Activated naive CD4-positive, alpha-beta T cell treated with Interleukin-2 at 50 U/mL for 16 hours (primary cell): ENCODE results near the gene WTAP.
"Not testable (repeated sequence)": the region's sequence is repeated elsewhere in the genome, so short reads cannot be mapped to it uniquely, and the experiment has no call there.

Experiments used
- DNase-seq: peaks from one replicate; pipeline ENCODE4 v3.0.0-alpha.2; 2020

The WTAP gene

DNA sequence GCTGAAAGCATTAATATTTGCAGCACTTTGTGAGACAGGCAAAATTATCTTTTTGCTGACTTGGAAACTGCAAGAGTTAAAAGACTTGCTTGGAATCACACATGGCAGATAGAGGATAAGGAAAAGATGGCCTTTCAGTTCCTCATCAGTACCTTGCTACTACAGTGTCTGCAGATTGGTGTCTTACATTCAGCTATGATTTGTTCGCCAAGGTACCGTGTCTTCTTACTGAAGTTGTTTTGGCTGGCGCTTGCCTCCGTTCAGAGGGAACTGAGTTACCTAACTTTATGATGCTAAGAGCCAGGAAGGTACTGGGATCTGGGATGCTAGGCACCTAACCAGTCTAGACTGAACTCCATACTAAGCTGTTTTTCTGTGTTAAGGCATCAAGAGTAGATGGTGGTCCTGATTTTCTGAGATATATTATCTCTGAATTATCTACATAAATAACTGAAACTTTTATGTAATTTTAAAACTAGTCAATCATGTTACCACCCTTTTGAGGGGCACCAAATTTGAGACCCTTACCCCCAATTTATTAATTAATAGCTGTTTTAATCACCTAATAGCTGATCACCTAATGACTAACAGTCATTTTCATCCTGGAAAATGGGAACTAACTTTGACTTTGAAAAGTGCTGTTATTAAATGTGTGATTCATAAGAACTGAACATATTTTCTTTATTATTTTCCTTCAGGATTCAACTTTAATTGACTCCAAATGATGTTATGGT lies 2.5 kb downstream of the WTAP start:
- no peak for DNase-seq

DNA sequence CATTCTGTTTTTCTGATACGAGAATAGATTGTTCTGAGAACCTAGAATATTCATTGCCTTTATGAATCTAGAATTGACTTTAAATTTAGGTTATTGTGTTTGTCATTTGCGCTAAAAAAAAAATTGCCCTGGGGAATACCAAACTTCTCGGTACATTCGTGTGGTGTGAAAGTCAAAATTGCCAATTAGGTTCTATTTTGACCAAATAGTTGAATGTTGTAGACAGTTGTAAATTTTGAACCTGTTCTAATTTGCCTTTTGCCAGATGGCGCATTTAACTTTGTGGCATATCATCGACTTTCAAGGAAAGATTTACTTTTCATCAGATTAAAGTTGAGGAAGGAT lies 3.0 kb downstream of the WTAP start:
- no peak for DNase-seq

DNA sequence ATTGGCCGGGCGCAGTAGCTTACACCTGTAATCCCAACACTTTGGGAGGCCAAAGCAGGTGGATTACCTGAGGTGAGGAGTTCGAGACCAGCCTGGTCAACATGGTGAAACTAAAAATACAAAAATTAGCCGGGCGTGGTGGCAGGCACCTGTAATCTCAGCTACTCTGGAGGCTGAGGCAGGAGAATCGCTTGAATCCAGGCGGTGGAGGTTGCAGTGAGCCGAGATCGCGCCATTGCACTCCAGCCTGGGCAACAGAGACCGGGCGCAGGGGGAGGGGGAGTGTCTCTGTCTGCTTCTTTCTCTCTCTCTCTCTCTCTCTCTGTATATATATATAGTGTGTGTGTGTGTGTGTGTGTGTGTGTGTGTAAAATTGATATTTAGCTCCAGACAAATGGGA lies 5.2 kb downstream of the WTAP start:
- DNase-seq = not testable (repeated sequence)

DNA sequence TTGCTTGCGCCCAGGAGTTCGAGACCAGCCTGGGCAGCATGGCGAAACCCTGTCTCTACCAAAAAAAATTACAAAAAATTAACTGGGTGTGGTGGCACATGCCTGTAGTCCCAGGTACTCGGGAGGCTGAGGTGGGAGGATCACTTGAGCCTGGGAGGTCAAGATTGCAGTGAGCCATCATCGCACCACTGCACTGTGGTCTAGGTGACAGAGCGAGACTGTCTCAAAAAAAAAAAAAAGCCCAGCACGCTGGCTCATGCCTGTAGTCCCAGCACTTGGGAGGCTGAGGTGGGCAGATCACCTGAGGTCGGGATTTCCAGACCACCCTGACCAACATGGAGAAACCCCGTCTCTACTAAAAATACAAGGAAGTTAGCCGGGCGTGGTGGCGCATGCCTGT lies 6.1 kb downstream of the WTAP start:
- not testable (repeated sequence) for DNase-seq

DNA sequence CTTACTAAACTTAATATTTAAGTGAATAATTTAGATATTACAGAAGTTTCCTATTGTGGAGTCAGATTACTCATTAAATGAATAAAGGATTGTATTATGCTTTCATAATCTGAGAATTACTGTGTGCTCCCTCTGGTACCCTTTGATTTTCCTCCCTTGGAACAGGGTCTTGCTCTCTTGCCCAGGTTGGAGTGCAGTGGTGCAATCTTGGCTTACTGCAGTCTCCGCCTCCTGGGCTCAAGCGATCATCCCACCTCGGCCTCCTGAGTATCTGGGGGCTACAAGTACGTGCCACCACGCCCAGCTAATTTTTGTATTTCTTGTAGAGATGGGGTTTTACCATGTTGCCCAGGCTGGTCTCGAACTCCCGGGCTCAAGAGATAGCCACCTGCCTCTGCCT lies 9.6 kb downstream of the WTAP start:
- DNase-seq = no peak

DNA sequence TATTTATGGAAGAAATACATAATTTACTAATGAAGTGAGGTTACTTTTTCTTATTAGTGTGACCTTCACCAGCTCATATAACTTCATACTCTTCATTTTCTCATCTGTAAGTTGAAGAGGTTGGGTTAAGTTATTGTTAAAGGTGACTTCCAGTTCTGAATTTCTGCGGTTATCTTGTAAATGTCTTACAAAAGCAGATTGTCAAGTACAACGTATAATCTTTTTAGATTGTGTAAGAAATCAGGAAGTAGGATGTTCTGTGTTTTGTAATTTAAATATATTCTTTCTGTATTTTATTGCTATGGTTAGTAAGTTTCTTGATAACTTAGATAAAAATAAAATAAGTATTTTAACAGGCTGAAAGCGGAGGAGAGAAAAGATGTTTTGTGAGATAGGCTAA lies 12.0 kb downstream of the WTAP start:
- no peak for DNase-seq

DNA sequence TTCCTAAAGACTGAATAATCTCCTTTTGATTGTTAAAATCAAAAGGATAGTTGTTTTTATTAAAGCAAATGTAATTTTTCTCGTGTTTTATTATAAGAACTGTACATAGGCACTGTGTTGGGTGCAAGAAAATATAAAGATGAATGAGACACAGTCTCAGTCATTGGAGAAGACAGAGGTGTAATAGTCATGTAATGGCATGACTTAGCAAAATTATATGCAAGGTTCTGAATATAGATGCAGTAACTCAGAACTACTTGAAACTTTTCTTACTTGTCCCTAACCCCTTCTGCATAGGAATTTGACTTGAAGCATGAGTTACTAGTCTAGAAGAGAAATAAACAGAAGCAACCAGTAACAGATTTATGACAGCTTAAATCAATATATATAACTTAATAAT lies 14.9 kb downstream of the WTAP start:
- DNase-seq = no peak

DNA sequence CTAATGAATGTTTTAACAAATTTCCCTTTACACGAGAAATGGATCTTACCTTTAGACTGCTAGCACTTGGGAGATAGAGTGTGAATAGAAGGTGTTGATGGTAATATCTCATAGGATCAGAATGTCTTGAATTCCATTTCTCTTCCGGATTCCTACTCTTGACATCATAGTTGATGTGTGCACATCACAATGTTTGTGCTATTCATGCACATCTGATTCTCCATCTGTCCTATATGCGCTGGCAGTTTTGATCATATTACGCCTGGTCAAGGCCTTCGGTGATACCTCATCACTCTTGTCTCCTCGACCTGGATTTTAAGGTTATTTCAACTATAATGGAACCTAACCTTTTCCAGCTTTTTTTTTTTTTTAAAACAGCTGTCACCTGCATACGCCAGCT lies 17.8 kb downstream of the WTAP start:
- DNase-seq = no peak

DNA sequence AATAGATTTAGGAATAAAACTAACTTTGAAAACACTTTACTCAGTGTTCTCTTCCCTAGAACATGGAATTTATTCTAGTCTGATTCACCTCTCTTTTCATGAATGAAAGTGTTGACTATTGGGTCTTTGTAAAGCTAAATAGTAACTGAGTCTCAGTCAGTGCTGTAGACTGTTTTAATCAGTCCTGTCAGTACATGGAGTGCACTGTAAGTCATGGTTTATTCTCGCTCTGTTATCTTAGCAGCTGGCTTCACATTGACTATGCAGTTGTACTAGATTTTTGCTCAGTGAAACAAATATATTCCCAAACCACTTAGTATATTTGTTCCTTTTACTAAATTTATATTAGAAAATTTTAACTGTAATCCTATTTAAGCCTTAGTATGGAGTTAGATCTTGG lies 19.5 kb downstream of the WTAP start:
- no peak for DNase-seq

DNA sequence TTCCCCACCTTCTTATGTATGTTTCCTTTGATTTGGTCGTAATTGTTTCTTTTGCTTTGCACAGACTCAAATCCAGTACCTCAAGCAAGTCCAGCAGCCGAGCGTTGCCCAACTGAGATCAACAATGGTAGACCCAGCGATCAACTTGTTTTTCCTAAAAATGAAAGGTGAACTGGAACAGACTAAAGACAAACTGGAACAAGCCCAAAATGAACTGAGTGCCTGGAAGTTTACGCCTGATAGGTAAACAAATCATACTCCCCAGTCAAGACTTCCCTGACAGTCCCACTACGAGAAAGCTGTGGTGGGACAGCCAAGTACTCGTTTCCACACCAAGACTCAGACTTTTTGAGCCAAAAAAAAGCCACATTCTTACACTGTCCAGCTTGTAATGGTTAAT lies 20.8 kb downstream of the WTAP start:
- DNase-seq = not testable (repeated sequence)

DNA sequence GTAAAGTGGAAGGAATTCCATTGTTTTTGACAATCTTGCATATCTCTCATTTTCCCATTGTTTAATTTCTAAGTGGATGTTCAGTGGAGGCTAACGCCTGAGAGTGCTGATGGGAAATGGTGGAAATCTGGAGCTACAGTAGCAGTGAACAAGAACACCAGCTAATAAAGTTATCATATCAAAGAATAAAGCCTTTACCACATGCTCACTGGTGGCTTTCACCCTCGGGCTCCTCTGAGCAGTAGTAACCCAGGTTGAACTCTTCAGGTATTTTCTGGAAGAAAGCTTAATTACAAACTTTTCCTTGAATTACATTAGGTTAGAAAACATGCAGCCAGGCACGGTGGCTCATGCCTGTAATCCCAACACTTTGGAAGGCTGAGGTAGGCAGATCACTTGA lies 24.1 kb downstream of the WTAP start:
- DNase-seq = no peak

DNA sequence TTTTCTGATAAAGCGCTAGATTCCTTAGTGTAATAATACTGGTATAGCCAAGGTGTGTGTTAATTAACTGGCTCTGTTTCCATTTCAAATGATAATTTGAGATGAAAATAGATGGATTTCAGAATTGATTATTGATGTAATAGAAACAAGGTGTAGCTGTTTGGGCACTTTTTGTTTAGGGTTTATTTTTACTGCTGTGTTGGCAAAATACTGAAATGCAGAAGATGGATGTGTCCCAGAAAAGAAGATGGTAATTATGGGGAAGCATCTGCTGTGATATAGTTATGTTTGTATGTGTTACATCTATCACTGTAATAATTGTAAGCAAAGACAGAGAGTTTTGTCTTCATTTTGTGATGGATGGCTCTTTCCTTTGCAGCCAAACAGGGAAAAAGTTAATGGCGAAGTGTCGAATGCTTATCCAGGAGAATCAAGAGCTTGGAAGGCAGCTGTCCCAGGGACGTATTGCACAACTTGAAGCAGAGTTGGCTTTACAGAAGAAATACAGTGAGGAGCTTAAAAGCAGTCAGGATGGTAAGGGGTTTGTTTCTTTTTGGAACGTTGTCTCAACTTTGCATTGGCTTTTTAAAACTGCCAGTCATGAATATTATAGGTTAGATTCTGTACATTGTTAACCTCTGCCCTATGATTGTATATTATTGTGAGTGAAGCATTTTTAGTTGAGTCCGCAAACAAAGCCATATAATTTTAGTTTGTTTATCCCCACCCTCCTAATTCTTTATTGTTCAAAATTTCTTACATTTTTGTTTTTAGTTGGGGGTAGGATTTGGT lies 26.0 kb downstream of the WTAP start:
- DNase-seq = no peak

DNA sequence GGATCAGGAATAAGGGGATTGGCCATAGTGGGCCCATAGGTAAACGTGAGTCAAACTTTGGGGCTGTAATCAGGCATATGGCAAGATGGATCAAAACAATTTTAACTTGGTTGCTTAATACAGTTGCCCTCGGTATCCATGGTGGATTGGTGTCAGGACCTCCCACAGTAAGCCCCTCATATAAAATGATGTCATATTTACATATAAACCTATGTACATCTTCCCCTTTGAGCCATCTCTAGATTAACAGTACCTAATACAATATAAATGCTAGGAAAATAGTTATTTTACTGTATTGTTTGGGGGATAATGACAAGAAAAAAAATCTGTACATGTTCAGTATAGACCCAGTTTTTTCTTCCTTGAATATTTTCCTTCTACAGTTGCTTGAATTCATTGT lies 27.1 kb downstream of the WTAP start:
- DNase-seq = no peak

DNA sequence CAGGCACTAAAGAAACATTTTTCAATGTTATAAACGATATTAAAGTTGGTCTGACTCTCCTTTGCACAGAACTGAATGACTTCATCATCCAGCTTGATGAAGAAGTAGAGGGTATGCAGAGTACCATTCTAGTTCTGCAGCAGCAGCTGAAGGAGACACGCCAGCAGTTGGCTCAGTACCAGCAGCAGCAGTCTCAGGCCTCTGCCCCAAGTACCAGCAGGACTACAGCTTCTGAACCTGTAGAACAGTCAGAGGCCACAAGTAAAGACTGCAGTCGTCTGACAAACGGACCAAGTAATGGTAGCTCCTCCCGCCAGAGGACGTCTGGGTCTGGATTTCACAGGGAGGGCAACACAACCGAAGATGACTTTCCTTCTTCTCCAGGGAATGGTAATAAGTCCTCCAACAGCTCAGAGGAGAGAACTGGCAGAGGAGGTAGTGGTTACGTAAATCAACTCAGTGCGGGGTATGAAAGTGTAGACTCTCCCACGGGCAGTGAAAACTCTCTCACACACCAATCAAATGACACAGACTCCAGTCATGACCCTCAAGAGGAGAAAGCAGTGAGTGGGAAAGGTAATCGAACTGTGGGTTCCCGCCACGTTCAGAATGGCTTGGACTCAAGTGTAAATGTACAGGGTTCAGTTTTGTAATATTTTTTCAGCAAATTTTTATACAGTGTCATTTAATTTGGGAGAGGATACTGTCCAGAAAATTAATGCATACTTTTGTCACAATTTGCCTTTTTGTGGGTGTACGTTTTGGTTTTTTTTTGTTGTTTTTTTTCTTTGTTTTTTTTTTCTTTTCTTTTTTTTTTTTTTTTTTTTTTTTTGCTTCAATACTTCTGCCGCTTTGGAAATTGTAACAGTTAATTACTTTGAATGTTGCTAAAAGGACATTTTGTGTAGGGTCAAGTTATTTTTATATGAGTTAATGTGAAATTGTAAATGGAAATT lies 27.9 kb downstream of the WTAP start:
- DNase-seq = no peak

DNA sequence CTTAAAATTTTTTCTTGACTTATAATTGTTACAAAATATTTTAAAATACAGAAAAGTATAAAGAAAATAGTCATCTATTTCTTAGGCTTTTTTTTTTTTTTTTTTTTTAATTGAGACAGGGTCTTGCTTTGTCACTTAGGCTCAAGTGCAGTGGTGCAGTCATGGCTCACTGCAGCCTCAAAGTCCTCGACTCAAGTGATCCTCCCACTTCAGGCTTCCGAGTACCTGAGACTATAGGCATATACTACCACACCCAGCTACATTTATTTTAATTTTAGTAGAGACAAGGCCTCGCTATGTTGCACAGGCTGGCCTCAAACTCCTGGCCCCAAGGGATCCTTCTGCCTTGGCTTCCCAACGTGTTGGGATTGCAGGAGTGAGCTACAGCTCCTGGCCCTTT lies 29.2 kb downstream of the WTAP start:
- DNase-seq = no peak

DNA sequence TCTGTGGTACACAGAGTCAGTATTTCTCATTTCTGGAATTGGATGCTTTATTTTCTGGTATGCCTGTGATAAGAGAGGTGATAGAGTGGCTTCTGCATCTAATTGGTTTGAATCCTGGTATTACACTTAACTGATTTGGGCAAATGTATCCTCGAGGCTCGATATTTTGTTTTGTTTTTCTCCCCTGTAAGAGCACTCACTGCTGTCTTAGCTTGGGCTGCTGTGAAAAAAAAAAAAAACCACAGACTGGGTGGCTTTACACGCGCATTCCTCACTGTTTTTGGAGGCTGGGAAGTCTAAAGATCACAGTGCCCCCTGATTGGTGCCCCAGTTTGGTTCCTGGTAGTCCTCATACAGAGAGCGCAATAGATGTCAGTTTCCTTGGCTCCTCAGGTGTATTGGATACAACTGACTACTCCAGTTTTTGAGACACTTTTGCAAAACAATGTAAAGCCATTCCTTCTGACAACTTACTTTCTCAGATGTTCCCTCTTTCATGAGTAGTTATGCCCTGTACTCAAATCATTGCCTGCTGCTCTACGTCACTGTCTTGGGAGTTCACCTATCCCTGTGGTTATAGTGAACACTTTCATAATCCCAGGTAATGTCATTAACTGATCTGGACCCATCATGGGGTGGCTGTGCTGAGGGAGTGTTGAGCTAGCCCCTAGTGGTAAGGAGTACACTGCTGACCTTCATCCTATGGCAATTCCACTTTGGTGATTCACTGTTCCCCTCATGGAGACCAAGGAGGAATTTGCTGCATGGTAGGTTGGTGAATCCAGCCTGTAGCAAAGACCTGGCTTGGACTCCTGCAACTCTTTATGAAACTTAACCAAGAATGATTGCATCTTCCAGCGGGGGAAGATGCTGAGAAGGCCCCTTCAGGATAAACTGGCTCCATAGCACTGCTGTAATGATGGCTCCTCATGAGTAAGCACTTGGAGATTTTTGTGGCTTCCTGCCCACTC lies 31.0 kb downstream of the WTAP start:
- no peak for DNase-seq

DNA sequence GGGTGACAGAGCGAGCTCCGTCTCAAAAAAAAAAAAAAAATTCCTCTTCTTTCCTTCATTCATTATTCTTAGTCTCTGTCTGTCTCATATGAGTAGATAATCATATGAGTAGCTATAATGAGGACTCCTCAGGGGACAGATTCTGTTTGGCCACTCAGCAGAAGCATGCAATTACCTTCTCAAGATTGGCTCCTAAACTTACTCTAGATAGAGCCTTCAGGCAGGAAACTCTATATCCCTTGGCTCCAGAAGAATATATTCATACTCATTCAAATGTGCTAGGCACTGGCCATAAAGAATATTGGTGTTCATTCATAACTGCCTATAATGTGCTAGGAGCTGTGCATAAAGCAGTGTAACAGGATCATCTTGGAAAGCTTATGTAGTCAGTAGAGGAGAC lies 32.3 kb downstream of the WTAP start:
- DNase-seq = no peak

DNA sequence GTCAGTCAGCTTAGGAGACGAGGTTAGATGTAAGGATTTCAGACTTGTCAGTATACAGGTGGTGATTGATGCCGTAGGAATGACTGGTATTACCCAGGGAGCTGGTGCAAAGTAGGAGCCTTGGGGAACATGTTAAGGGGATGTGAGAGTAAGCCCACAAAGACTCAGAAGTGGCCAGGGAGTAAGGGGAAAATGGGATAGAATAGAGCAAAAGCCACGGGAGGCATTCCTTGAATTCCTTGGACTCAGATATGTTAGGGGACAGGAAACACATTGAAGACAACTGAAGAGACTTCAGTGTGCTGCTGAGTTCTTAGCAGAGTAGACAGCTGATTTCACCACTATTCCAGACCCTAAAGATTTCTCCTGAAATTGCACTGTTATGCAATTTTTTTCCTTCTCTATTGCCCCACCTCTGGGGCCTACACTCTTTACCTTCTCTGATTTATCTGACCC lies 33.3 kb downstream of the WTAP start:
- no peak for DNase-seq

DNA sequence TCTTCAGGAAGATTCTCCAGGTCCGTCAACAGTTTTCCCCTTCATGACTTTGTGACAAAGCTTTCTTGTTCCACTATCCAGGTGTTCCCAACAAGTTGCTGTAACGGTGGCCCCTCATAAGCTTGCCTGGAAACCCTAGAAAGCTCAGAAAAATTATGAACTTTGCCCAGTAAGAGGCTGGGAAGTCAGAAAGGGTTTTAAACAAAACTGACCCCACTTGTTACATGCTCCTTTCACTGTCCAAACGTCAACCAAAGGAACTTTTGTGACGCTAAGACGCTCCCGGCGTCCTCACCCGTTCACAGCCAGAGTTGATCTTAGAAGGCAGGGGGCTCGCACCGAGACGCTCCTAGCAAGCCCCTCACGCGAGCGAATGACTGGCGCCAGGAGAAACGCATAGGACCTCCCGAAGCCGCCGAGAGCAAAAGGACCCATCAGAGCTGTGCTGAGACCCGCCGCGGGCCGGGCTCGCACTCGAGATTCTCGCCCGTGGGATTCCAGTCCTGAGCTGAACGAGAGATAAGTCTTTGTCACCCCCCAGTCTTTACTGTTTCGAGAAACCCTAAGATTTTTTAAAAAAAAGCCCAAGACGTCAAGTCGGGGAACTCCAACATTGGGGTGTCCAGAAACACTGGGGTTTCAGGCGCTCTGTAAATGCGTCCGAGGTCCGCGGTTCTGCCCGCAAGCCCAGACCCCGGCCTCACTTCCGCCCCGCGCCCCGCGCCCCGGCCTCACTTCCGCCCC lies 34.0 kb downstream of the WTAP start:
- peak; percentile 30 for DNase-seq

DNA sequence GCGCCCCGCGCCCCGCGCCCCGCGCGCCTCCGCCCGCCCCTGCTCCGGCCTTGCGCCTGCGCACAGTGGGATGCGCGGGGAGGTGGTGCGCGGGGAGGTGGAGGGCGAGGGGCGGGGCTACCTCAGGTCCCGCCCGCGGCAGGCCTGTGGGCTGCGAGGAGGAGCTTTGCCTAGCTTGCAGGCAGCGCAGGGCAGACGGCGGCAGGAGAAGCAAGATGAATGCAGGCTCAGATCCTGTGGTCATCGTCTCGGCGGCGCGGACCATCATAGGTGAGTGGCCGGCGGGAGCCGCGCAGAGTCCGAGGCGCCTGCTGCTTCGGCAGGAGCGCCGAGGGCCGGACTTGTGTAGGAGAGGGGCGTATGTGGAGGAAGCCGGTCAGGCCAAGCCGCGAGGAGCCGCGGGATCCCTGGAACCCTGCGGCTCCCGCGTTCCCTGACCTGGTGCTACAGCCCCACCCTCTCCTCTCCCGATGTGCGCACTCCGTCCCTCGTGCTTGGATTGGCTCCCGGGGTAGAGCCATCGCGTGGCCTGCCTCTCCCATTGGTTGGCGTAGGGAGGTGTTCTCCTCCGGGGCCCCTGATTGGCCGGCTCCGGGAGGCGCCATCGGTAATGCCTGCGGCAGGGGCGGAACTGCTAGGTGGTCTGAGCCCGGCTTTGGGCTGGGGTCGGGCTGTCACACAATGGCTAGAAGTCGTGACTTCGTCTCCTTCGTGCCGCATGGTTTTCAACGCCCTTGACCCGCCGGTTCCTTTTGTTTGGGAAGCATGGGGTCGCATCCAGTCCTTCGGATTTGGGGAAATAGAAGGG lies 34.8 kb downstream of the WTAP start, which contains the start of gene ACAT2:
ACAT2 (plus strand) TSS at position 173 of the 808 bp plus-strand sequence; CDS start at position 216, 43 bp downstream.
- peak; percentile 92 for DNase-seq
